Measurements from ENCODE around the gene IRX2. TPM values are rescaled to one million over a fixed set of nuclear protein-coding genes. Genes with fewer than 3 reads are reported as not detected.

IRX2 gene
- total and polyA plus RNA-seq, 2 of the 8 experiments (the other 6 are each of a cell fraction or from before 2014, with no cell fraction given), result 23.4 to 40.4 TPM

- TF ChIP-seq CHD1 (IDR thresholded peaks at IDR 0.05; ENCODE audit: low read depth, low read length) (no peak), EZH2 (IDR thresholded peaks at IDR 0.05; ENCODE audit: low read depth, low read length, severe bottlenecking) (no peak), POLR2A (IDR thresholded peaks at IDR 0.05; ENCODE audit: control extremely low read depth in 1 of 2, low read depth in 2 of 2, low read length in 2 of 2) (no peak), TCF12 (IDR thresholded peaks at IDR 0.05; ENCODE audit: low read depth, low read length) (no peak), JUND (IDR thresholded peaks at IDR 0.05; ENCODE audit: low read length) (no peak), CBX8 (IDR thresholded peaks at IDR 0.05; ENCODE audit: borderline replicate concordance, low read depth, low read length) (no peak), TBP (IDR thresholded peaks at IDR 0.05; ENCODE audit: low read depth, low read length) (no peak)
These were observed 11.5 kb upstream of the IRX2 start (continued) for GRCh38 chr5:2762744-2763532.
